ENCODE data around the gene HOMER2. TPM values are rescaled to one million over a fixed set of nuclear protein-coding genes. Genes with fewer than 3 reads are reported as not detected.

HOMER2 gene
- total and polyA plus RNA-seq, 2 of the 4 experiments (the other 2 are of a cell fraction) = 0.54 to 0.79 TPM

- Histone ChIP-seq H2AK5ac (ENCODE audit: low read depth, low read length) (no peak overlapping the region), H3K4ac (ENCODE audit: low read depth, low read length) (no peak overlapping the region), H2BK120ac (ENCODE audit: low read depth, low read length) (no peak overlapping the region), H3K18ac (ENCODE audit: low read depth, low read length) (no peak overlapping the region), H4K8ac (ENCODE audit: low read depth in 2 of 2, low read length in 2 of 2) (no peak overlapping the region), H3K36me3 (ENCODE audit: control insufficient read depth, insufficient read depth, low read length) (no peaks in the 10 kb centered on the region), H3K9ac (ENCODE audit: low read depth, low read length) (no peak overlapping the region), H3K23ac (ENCODE audit: low read depth, low read length) (no peak overlapping the region), H2AK9ac (replicated peaks; ENCODE audit: low read depth, low read length, poor library complexity) (no peak overlapping the region), H2AFZ (replicated peaks; ENCODE audit: low read length, poor library complexity) (no peak overlapping the region), H3K4me3 (ENCODE audit: insufficient read depth, low read depth, low read length) (no peak overlapping the region), H2BK15ac (ENCODE audit: low read depth, low read length) (no peak overlapping the region), H3K9me1 (ENCODE audit: insufficient read depth, low read length) (no peaks in the 10 kb centered on the region), H3K79me1 (ENCODE audit: low read depth in 1 of 2, low read length in 2 of 2) (no peaks in the 10 kb centered on the region), H3K9me3 (ENCODE audit: control insufficient read depth, insufficient read depth, low read length) (peaks cover 5% of the 10 kb centered on the region), H2BK20ac (ENCODE audit: low read depth, low read length) (no peak overlapping the region), H4K5ac (ENCODE audit: low read depth, low read length) (no peak overlapping the region), H3K4me2 (ENCODE audit: low read depth, low read length) (no peak overlapping the region), H3K27me3 (ENCODE audit: control insufficient read depth, insufficient read depth, low read length) (no peaks in the 10 kb centered on the region; the same call in 1 of the 2 replicates), H3K56ac (ENCODE audit: extremely low read depth, insufficient read depth, low read length) (no peak overlapping the region), H3K27ac (ENCODE audit: insufficient read depth, low read length) (no peak overlapping the region), H4K20me1 (ENCODE audit: insufficient read depth, low read length) (no peaks in the 10 kb centered on the region), H4K91ac (ENCODE audit: insufficient read depth, low read depth, low read length) (no peak overlapping the region), H3K14ac (replicated peaks; ENCODE audit: low read depth, low read length) (no peak overlapping the region), H3K4me1 (ENCODE audit: control insufficient read depth, insufficient read depth, low read length) (no peaks in the 10 kb centered on the region), H2BK5ac (ENCODE audit: low read depth, low read length, poor library complexity, severe bottlenecking) (no peak overlapping the region)
- CTCF ChIA-PET = no interaction called here
- TF ChIP-seq NFE2L2 (IDR thresholded peaks at IDR 0.05; ENCODE audit: low read depth, low read length) = no peak
- no peak for TF ChIP-seq CHD1 (IDR thresholded peaks at IDR 0.05; ENCODE audit: low read depth, low read length)
- no peak for TF ChIP-seq MAFK (IDR thresholded peaks at IDR 0.05; ENCODE audit: low read depth, low read length)
- no peak for TF ChIP-seq MAZ (IDR thresholded peaks at IDR 0.05; ENCODE audit: borderline replicate concordance, low read depth, low read length)
- TF ChIP-seq RAD21 (IDR thresholded peaks at IDR 0.05; ENCODE audit: low read length) = no peak
- no peak for TF ChIP-seq RCOR1 (IDR thresholded peaks at IDR 0.05; ENCODE audit: insufficient replicate concordance, low read length)
- TF ChIP-seq POLR2A (IDR thresholded peaks at IDR 0.05; ENCODE audit: low read depth, low read length) = no peak
- no peak for TF ChIP-seq USF2 (IDR thresholded peaks at IDR 0.05; ENCODE audit: low read depth, low read length)
- no peak for TF ChIP-seq RFX5 (IDR thresholded peaks at IDR 0.05; ENCODE audit: low read depth, low read length)
- TF ChIP-seq CEBPB (IDR thresholded peaks at IDR 0.05; ENCODE audit: low read depth, low read length) = no peak
- no peak for TF ChIP-seq BHLHE40 (IDR thresholded peaks at IDR 0.05; ENCODE audit: low read depth, low read length)
- TF ChIP-seq FOS (IDR thresholded peaks at IDR 0.05; ENCODE audit: low read depth, low read length) = no peak
- DNase-seq (no peak), ATAC-seq (ENCODE audit: low read depth) (no peak)
- no TSS peak for BruUV-seq (replicated peaks)
- intact Hi-C loops (cut with micrococcal nuclease) (no loop called here), in situ Hi-C loops (cut with MboI; ENCODE audit: low sequenced_read_pairs) (no loop called here), dilution Hi-C loops (cut with HindIII; ENCODE audit: low sequenced_read_pairs, unreplicated experiment) (no loop called here)
- WGBS, 2 experiments (ENCODE audit: extremely low coverage in 2 of 2, insufficient read length in 1 of 2) = no CpG with 5 or more reads among the region's 1 CpG
- POLR2A ChIA-PET (ENCODE audit: unreplicated experiment) = no interaction called here
These were observed 45.2 kb downstream of the HOMER2 start for GRCh38 chr15:82907350-82907749.
